T-helper 2 cell treated with Interferon-gamma antibody and Interleukin-4, amounts not matched to agents 5 μg/mL and 100 μg/mL, for 36 hours (primary cell): ENCODE results near the gene KIAA0040.

Source experiments
- DNase-seq: peaks from one replicate; pipeline ENCODE4 v3.0.0; 2021; ENCODE audit warnings: low spot score
- H3K27ac Mint-ChIP-seq: one replicate; pipeline ENCODE4 v1.8.0; 2021; ENCODE audit warnings: mild to moderate bottlenecking, mixed read lengths
- H3K27me3 Mint-ChIP-seq: one replicate; pipeline ENCODE4 v1.8.0; 2021; ENCODE audit warnings: low read depth, mixed read lengths
- H3K36me3 Mint-ChIP-seq: one replicate; pipeline ENCODE4 v1.8.0; 2021; ENCODE audit warnings: low read depth, mixed read lengths
- H3K4me1 Mint-ChIP-seq: one replicate; pipeline ENCODE4 v1.8.0; 2021; ENCODE audit warnings: low read depth, mixed read lengths
- H3K4me3 Mint-ChIP-seq: one replicate; pipeline ENCODE4 v1.8.0; 2022; ENCODE audit warnings: mild to moderate bottlenecking, moderate library complexity, mixed read lengths
- H3K9me3 Mint-ChIP-seq: one replicate; pipeline ENCODE4 v1.8.0; 2021; ENCODE audit warnings: mixed read lengths

Gene KIAA0040

DNA sequence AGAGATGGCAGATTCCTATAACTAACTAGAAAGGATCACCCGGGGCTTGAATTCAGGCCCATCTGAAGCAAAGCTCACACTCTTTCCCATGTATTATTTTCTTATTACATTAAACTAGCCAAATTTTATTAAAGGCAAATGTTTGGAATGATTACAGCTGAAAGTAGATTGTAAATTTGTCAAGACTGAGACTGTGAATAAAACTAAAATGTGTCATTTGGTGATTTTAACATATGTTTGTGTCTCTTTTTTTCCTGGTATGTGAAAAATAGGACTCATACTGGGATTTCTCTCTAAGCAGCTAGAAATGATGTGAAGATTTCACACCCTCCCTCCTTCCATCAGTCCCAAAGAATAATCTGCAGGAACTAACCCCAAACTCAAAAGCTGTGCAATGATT is 19.1 kb upstream of the KIAA0040 start:
- peaks cover 61% of the 10 kb centered on the region for H3K4me1 Mint-ChIP-seq

DNA sequence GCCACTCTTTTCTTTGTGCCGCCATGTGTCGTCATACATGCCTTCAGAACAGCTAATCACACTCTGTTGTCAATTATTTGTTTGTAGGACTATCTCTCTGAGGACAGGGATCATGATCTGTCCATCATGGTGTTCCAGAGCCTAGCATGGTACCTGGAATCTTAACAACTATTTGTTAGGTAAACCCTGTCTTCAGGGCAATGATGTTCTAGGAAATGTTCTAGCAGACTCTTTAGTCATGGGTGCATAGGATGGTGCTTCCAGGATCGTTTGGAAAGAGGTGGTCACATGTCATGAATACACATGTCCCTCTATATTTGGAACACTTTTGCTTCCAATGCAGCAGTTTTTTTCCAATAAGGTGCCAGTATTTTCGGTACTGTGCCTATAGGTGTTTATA is 18.2 kb upstream of the KIAA0040 start:
- Mint-ChIP-seq H3K27ac (peak overlapping the region; percentile 98), H3K36me3 (peaks cover 6% of the 10 kb centered on the region), H3K4me3 (peak overlapping the region; percentile 88), H3K4me1 (peaks cover 62% of the 10 kb centered on the region), H3K27me3 (no peaks in the 10 kb centered on the region), H3K9me3 (peaks cover 12% of the 10 kb centered on the region)
- no peak for DNase-seq

More for the DNA sequence above, 19.1 kb upstream of the KIAA0040 start:
- H3K27me3 Mint-ChIP-seq = no peaks in the 10 kb centered on the region
- H3K36me3 Mint-ChIP-seq = peaks cover 5% of the 10 kb centered on the region
- peaks cover 12% of the 10 kb centered on the region for H3K9me3 Mint-ChIP-seq
- H3K4me3 Mint-ChIP-seq = peak overlapping the region; percentile 44
- no peak for DNase-seq
- peak overlapping the region; percentile 7 for H3K27ac Mint-ChIP-seq

DNA sequence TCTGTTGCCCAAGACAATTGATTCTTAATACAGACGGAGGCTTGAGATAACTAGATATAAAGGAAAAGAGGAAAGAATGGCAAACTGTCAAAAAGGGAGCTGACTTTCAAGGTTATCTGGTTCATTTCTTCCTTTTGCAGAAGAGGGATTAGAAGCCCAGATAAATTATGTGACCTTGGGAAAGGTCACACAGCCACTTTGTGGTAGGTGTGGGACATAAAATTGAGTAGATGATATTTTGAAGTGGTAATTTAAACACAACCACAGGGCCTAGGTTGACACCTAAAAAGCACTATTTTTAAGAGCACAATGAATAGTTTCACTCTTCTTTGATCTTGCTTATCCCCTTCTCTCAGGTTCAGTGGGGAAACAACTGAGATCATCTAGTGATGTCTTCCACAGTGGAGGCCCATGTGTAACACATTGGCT is 16.9 kb upstream of the KIAA0040 start:
- H3K36me3 Mint-ChIP-seq = peaks cover 6% of the 10 kb centered on the region
- DNase-seq = no peak
- H3K27me3 Mint-ChIP-seq = no peaks in the 10 kb centered on the region
- H3K4me1 Mint-ChIP-seq = peaks cover 66% of the 10 kb centered on the region
- peaks cover 12% of the 10 kb centered on the region for H3K9me3 Mint-ChIP-seq
- peak overlapping the region; percentile 88 for H3K4me3 Mint-ChIP-seq
- H3K27ac Mint-ChIP-seq = peak overlapping the region; percentile 98

DNA sequence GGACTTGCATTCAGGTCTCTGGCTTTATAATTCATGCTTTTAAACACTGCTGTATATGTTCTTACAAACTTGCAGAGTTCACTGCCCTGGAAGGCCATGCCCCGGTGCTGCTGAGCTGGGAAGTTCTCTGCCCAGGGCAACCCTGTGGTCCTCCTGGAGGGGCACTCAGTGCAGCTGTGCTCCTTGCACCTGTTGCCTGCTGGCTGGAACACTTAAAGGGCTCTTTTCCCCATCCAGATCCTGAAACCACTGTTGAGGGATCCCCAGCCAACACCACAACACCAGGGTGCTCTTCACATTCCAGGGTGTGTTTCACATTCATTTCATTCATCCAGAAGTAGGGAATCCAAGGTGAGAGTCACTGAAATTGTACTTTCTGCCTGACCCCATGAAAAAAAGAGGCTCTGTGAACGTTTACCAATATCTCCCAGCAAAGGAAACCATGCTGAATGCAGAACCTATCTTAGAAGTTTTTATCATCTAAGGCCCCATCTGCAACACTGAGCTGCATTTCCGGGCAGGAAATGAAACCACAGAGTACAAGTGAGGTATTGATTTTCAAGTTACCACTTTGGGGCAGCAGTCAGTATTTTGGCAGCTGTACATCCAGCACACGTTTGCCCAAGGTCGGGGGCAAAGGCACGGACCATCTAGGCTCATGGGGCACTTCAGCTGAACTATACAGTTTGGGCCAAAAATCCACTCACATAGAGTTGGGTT is 16.4 kb upstream of the KIAA0040 start:
- peaks cover 6% of the 10 kb centered on the region for H3K36me3 Mint-ChIP-seq
- peak; percentile 51 for DNase-seq
- peak overlapping the region; percentile 88 for H3K4me3 Mint-ChIP-seq
- H3K27ac Mint-ChIP-seq = peak overlapping the region; percentile 98
- H3K4me1 Mint-ChIP-seq = peaks cover 70% of the 10 kb centered on the region
- H3K9me3 Mint-ChIP-seq = peaks cover 8% of the 10 kb centered on the region
- H3K27me3 Mint-ChIP-seq = no peaks in the 10 kb centered on the region

DNA sequence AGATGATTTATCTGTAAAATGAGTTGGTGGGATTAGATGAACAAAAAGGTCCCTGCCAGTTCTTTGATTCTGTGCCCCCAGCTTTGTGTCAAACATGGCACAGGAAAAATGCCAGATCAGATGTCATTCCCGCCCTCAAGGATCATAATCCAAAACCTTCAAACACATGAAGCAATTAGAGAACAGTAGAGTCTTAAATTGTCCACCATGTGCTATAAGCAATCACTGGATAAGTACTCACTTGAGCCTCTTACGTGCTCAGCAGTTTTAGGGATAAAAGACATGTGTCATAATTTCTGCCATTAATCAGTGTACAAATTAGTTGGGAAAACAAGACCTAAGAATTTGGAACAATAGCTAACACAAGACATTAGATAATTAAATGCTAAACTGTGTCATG is 15.4 kb upstream of the KIAA0040 start:
- no peaks in the 10 kb centered on the region for H3K27me3 Mint-ChIP-seq
- peaks cover 2% of the 10 kb centered on the region for H3K36me3 Mint-ChIP-seq
- peaks cover 66% of the 10 kb centered on the region for H3K4me1 Mint-ChIP-seq
- no peaks in the 10 kb centered on the region for H3K9me3 Mint-ChIP-seq
- H3K4me3 Mint-ChIP-seq = no peak overlapping the region
- DNase-seq = no peak
- no peak overlapping the region for H3K27ac Mint-ChIP-seq

DNA sequence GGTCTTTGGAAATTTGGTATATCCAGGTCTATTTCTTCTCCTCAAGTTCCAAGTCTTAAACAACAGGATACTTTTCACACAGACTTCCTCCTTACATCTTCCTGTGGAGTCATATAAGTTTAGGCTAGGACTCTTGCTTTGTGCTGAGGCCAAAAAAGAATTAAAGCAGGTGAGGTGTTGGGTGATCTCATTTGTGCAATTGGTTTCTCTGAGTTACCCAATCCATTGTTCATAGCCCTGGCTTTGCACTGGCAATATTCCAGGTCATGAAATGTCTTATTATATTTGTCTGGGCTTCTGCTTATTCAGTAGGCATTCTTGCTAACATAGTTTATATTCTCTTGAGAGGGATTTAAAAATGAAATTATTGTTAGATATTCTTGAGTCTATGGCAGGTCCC is 14.1 kb upstream of the KIAA0040 start:
- Mint-ChIP-seq H3K36me3 (peaks cover 2% of the 10 kb centered on the region), H3K4me1 (peaks cover 55% of the 10 kb centered on the region), H3K9me3 (no peaks in the 10 kb centered on the region), H3K27ac (no peak overlapping the region), H3K4me3 (no peak overlapping the region), H3K27me3 (no peaks in the 10 kb centered on the region)
- DNase-seq = no peak

DNA sequence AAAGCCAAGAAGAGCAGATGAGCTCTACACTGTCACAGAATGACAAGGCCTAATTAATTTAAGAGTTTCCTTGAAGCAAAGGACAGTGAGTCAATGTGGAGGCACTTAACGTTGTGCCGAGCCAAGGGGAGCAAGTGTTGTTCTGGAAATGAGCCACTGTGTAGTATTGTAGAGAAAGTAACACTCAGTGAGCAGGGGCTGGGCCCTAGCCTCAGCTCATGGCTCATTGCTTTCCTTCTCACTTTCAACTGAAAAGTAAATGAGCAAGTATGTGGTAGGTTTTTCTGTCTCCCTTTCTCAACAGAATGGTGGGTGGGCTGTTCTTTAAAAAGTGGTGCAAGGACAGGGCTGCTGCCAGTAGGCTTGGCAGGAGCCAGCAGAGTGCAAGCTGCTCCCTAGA is 11.8 kb upstream of the KIAA0040 start:
- Mint-ChIP-seq H3K4me3 (no peak overlapping the region), H3K9me3 (no peaks in the 10 kb centered on the region), H3K36me3 (peaks cover 2% of the 10 kb centered on the region), H3K4me1 (peaks cover 35% of the 10 kb centered on the region), H3K27ac (peak overlapping the region; percentile 19), H3K27me3 (peaks cover 1% of the 10 kb centered on the region)
- no peak for DNase-seq

DNA sequence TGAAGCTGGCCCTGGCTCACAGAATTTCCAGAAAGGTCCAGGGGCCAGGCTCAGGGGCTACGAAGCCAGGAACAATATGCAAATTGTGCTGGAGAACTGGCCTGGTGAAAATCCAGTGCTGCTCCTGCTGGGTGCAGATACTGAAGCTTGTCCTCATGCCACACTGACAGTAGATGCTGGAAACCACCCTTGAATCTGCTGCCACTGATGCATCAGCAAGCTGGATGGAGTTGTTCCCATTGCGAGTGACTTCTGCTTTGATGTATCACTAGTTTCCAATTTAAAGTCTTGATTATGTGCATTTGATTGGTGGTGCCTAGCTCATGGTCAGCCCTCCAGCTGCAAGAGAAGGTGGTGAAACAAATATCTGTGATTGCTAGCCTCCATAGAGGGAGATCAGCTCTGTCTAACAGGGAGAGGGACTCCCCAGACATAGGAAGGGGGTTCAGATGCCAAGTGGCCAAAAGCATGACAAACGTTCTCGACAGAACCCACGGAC is 11.0 kb upstream of the KIAA0040 start:
- Mint-ChIP-seq H3K4me1 (peaks cover 28% of the 10 kb centered on the region), H3K9me3 (no peaks in the 10 kb centered on the region)

DNA sequence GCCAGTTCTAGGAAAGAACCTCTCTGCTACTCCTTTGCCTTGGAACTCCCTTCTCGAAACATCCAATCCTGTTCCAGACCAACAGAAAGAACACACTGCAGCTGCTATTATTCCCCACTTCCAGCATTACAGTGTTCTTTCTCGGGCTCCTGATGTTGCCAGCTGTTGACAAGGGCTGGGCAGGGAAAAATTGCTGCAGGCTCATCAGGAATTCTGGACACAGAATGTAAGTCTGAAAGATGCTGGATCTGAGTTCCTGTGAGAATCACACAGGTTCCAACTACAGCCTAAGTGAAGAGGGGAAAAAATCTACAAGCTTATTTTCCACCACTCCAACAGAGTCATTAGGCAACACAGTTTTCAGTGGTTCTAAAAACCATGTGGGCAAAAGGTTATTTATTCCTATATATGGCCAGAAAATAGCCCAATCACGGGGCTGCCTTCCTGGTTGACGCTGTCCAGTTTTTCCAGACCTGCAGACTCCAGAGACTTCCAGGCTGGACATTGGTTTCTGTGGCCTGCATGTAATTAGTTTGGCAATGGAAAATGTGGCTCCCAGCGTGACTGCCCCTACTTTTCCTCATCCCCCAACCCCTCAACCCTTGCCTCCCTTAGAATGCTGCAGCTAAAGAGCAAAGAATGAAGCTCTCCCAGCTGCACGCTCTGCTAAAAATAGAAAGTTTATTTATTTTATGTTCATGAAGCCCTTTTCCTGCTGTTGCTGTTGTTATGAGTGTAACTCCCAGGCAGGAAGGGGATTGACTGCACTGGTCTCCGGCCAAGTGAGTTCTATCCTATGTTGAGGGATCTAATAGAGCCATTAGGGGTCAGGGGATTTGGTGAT is 8.3 kb upstream of the KIAA0040 start:
- no peak overlapping the region for H3K4me3 Mint-ChIP-seq
- no peaks in the 10 kb centered on the region for H3K9me3 Mint-ChIP-seq
- no peak overlapping the region for H3K27ac Mint-ChIP-seq
- H3K27me3 Mint-ChIP-seq = peaks cover 1% of the 10 kb centered on the region
- H3K36me3 Mint-ChIP-seq = no peaks in the 10 kb centered on the region
- H3K4me1 Mint-ChIP-seq = peaks cover 25% of the 10 kb centered on the region
- no peak for DNase-seq

More for the DNA sequence above, 11.0 kb upstream of the KIAA0040 start:
- H3K36me3 Mint-ChIP-seq = peaks cover 2% of the 10 kb centered on the region
- DNase-seq = no peak
- H3K27me3 Mint-ChIP-seq = peaks cover 1% of the 10 kb centered on the region
- no peak overlapping the region for H3K27ac Mint-ChIP-seq
- no peak overlapping the region for H3K4me3 Mint-ChIP-seq

DNA sequence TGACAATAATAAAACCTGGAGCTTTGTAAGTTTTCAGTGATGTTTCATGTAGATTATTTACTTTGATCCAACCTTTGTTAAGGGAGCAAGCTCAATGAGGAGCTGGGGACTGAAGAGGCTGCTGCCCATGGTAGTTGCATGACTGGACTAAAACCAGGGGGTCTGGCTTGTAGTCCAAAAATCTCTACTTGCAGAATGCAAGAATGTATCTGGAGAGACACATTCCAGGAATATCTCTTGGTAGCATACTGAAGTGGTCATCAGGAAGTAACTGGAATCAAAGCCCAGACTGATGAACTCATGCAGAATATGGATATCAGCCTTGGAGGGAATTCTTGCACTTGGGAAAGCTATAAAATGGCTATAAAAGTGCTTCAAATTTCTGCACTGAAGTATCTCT is 5.8 kb upstream of the KIAA0040 start:
- DNase-seq = no peak

DNA sequence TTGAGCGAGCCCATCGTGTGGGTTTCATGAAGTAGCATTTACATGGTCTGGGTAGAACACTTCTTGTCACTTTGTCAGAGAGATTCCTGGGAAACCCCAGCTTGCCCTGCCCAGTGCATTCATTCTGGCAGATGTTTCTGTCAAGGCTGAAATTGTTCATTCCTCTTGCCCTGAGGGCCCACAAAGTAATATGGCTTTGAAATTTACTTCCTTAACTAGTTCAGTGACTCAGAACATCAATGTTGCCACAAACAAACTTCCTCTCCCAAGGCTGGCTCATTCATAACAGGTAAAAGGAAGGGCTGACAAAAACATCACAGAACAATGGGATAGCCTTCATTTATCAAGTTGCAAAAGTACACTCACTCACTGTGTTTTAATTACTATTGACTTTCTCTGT is 5.0 kb upstream of the KIAA0040 start:
- Mint-ChIP-seq H3K36me3 (no peaks in the 10 kb centered on the region), H3K9me3 (no peaks in the 10 kb centered on the region), H3K27ac (peak overlapping the region; percentile 17), H3K4me1 (peaks cover 27% of the 10 kb centered on the region), H3K4me3 (no peak overlapping the region), H3K27me3 (peaks cover 1% of the 10 kb centered on the region)
- DNase-seq = no peak

More for the DNA sequence above, 5.8 kb upstream of the KIAA0040 start:
- Mint-ChIP-seq H3K4me1 (peaks cover 27% of the 10 kb centered on the region), H3K36me3 (no peaks in the 10 kb centered on the region), H3K27ac (no peak overlapping the region), H3K9me3 (no peaks in the 10 kb centered on the region), H3K27me3 (peaks cover 1% of the 10 kb centered on the region), H3K4me3 (no peak overlapping the region)

DNA sequence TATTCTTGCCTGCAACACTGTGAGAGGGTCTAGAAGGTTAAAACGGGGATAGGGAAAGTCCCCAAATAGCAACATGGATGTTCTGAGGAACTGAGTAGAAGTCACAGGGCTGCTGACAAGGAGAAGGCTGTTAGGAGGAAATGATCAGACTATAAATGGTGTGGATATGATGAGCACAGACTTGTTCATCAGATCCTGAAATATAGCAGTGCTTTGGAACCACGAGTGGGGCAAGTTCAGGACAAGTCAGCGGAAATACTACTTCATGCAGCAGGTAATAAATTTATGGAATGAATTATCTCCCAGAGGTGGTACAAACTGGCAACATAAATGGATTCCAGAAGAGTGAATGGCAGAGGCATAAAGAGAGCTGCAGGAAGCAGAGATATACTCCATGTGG is 3.2 kb upstream of the KIAA0040 start:
- no peak overlapping the region for H3K4me3 Mint-ChIP-seq
- H3K27ac Mint-ChIP-seq = no peak overlapping the region
- H3K27me3 Mint-ChIP-seq = peaks cover 1% of the 10 kb centered on the region
- peaks cover 12% of the 10 kb centered on the region for H3K36me3 Mint-ChIP-seq
- DNase-seq = no peak
- peaks cover 32% of the 10 kb centered on the region for H3K4me1 Mint-ChIP-seq
- no peaks in the 10 kb centered on the region for H3K9me3 Mint-ChIP-seq

DNA sequence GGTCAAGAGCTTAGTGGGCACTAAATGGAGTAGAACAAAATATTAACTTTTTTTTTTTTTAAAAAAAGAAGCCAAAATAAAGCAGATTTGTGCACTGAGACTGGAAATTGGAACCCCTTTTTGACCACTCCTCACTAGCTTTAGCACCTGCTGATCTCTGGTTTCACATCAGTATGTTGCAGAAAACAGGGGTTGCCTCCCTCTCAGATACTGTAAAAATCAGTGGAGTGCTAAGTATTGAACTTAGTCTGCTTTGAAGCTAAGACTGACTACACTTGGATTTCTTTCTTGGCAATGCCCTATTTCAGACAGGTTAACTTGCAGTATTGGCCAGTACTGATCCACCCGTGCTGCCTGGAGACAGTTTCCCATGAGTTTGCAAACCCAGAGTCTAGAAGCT is 2.7 kb upstream of the KIAA0040 start:
- Mint-ChIP-seq H3K27me3 (peaks cover 1% of the 10 kb centered on the region), H3K4me1 (peaks cover 36% of the 10 kb centered on the region), H3K4me3 (no peak overlapping the region), H3K27ac (no peak overlapping the region), H3K9me3 (no peaks in the 10 kb centered on the region), H3K36me3 (peaks cover 17% of the 10 kb centered on the region)
- DNase-seq = no peak

DNA sequence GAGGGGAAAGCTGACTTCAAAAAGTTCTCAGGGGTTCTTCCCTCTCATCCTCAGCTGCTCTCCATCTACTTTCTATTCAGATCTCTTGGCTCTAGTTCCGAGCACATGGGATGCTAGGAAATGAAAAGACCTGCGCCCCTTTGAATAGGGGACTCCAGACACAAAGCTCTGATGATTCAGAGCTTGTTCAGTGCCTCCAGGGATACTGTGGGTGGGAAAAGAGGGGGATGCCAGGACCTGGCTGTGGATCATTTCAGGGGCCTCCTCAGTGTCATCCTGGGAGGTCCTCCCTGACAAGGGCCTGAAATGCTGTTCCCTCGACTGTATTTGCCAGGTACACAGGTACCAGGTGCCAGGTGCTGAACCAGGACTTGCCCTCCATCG is 943 bp upstream of the KIAA0040 start:
- no peaks in the 10 kb centered on the region for H3K27me3 Mint-ChIP-seq
- no peak overlapping the region for H3K27ac Mint-ChIP-seq
- DNase-seq = no peak
- H3K9me3 Mint-ChIP-seq = no peaks in the 10 kb centered on the region
- H3K4me3 Mint-ChIP-seq = peak overlapping the region; percentile 98
- peaks cover 51% of the 10 kb centered on the region for H3K4me1 Mint-ChIP-seq
- peaks cover 35% of the 10 kb centered on the region for H3K36me3 Mint-ChIP-seq
